OCI-LY1 (cell line): ENCODE results near the gene PIK3R4.

ENCODE experiments used
- H2AFZ ChIP-seq: fragments of 200-600 bp; sonication (generic), shearing (Covaris generic); 2 replicates; pipeline ENCODE4 v1.6.0; 2014; ENCODE audit warnings: antibody characterized with exemption, mild to moderate bottlenecking, low read length
- H3F3A ChIP-seq: fragments of 200-600 bp; sonication (generic), shearing (Covaris generic); 2 replicates; pipeline ENCODE4 v1.6.0; 2014; ENCODE audit warnings: mild to moderate bottlenecking, antibody characterized with exemption, low read length, moderate library complexity; ENCODE audit not compliant: insufficient read depth
- H3K27ac ChIP-seq: fragments of 200-600 bp; sonication (generic); 2 replicates; pipeline ENCODE4 v1.5.1; 2014; ENCODE audit warnings: low read length, mixed run types, mild to moderate bottlenecking, low read depth; ENCODE audit not compliant: poor library complexity, severe bottlenecking
- H3K27me3 ChIP-seq: fragments of 200-600 bp; sonication (generic); 2 replicates; pipeline ENCODE4 v1.6.0; 2014; ENCODE audit warnings: antibody characterized with exemption, mild to moderate bottlenecking, low read length, moderate library complexity; ENCODE audit not compliant: insufficient read depth
- H3K36me3 ChIP-seq: fragments of 200-600 bp; sonication (generic); 2 replicates; pipeline ENCODE4 v1.6.1; 2014; ENCODE audit warnings: mild to moderate bottlenecking, antibody characterized with exemption, low read length, moderate library complexity, mixed read lengths; ENCODE audit not compliant: insufficient read depth
- H3K4me1 ChIP-seq: fragments of 200-600 bp; sonication (generic); 2 replicates; pipeline ENCODE4 v1.5.1; 2014; ENCODE audit warnings: mild to moderate bottlenecking, low read length, moderate library complexity; ENCODE audit not compliant: insufficient read depth, severe bottlenecking
- H3K4me2 ChIP-seq: fragments of 200-600 bp; sonication (generic), shearing (Covaris generic); 2 replicates; pipeline ENCODE4 v1.6.1; 2014; ENCODE audit warnings: low read length
- H3K4me3 ChIP-seq: fragments of 200-600 bp; sonication (generic); 2 replicates; pipeline ENCODE4 v1.5.1; 2014; ENCODE audit warnings: low read length, low read depth, mild to moderate bottlenecking, mixed read lengths; ENCODE audit not compliant: poor library complexity, severe bottlenecking
- H3K79me2 ChIP-seq: fragments of 200-600 bp; shearing (Covaris generic); 2 replicates; pipeline ENCODE4 v1.6.1; 2016; ENCODE audit warnings: mixed run types, low read length, mixed read lengths; ENCODE audit not compliant: insufficient read depth
- H3K9ac ChIP-seq: fragments of 200-600 bp; sonication (generic), shearing (Covaris generic); 2 replicates; pipeline ENCODE4 v1.6.1; 2014; ENCODE audit warnings: mild to moderate bottlenecking, low read length, mixed read lengths
- H3K9me2 ChIP-seq: fragments of 200-600 bp; sonication (generic), shearing (Covaris generic); 2 replicates; pipeline ENCODE4 v1.6.1; 2014; ENCODE audit warnings: low read depth, mild to moderate bottlenecking, low read length, mixed read lengths
- H3K9me3 ChIP-seq: fragments of 200-600 bp; shearing (Covaris generic); 2 replicates; pipeline ENCODE4 v1.6.1; 2014; ENCODE audit warnings: low read length, mixed read lengths
- H4K20me1 ChIP-seq: fragments of 200-600 bp; sonication (generic), shearing (Covaris generic); 2 replicates; pipeline ENCODE4 v1.6.0; 2016; ENCODE audit warnings: mild to moderate bottlenecking, low read length; ENCODE audit not compliant: insufficient read depth
- EZH2 ChIP-seq: fragments of 200-600 bp; sonication (generic), shearing (Covaris generic); IDR thresholded peaks from 2 replicates; pipeline ENCODE4 v1.8.0; 2017; ENCODE audit warnings: borderline replicate concordance, mixed run types, mild to moderate bottlenecking, antibody characterized with exemption, low read length, moderate library complexity, mixed read lengths
- TF ChIP-seq, protein P1 (sequence below): fragments of 200-600 bp; sonication (generic), shearing (Covaris generic); IDR thresholded peaks from 2 replicates; pipeline ENCODE4 v1.5.1; 2017; ENCODE audit warnings: mild to moderate bottlenecking, antibody characterized with exemption, low read length, moderate library complexity, mixed read lengths

The PIK3R4 gene

DNA sequence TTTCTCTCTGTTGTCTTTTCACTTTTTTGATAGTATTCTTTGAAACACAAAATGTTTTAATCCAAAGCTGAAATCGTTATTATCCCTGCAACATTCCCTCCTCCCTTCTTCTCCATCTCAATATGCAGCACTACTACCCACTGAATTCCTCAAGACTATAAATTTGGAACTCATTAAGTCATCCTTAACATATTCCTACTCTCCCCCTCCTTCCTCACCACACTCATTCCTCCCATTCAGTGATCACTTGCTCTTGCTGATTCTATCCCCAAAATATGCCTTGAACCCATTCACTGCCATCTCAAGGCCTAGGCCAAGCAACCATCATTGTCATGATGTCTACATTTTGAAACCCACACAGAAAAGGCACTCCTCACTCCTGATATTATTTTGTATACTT, 2.4 kb upstream of the PIK3R4 start:
- Histone ChIP-seq H3K4me3 (no peak overlapping the region), H3K9me3 (no peaks in the 10 kb centered on the region), H3F3A (peaks cover 8% of the 10 kb centered on the region; the same call in 1 of the 2 replicates), H4K20me1 (no peaks in the 10 kb centered on the region), H3K36me3 (peaks cover 10% of the 10 kb centered on the region; the same call in 1 of the 2 replicates), H3K79me2 (peaks cover 18% of the 10 kb centered on the region), H3K27ac (no peak overlapping the region), H3K27me3 (no peaks in the 10 kb centered on the region), H3K4me1 (peaks cover 30% of the 10 kb centered on the region), H2AFZ (no peak overlapping the region), H3K4me2 (no peak overlapping the region), H3K9ac (no peak overlapping the region), H3K9me2 (no peaks in the 10 kb centered on the region)
- no peak for TF ChIP-seq EZH2
- TF ChIP-seq, protein P1, sequence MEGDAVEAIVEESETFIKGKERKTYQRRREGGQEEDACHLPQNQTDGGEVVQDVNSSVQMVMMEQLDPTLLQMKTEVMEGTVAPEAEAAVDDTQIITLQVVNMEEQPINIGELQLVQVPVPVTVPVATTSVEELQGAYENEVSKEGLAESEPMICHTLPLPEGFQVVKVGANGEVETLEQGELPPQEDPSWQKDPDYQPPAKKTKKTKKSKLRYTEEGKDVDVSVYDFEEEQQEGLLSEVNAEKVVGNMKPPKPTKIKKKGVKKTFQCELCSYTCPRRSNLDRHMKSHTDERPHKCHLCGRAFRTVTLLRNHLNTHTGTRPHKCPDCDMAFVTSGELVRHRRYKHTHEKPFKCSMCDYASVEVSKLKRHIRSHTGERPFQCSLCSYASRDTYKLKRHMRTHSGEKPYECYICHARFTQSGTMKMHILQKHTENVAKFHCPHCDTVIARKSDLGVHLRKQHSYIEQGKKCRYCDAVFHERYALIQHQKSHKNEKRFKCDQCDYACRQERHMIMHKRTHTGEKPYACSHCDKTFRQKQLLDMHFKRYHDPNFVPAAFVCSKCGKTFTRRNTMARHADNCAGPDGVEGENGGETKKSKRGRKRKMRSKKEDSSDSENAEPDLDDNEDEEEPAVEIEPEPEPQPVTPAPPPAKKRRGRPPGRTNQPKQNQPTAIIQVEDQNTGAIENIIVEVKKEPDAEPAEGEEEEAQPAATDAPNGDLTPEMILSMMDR: no peak

DNA sequence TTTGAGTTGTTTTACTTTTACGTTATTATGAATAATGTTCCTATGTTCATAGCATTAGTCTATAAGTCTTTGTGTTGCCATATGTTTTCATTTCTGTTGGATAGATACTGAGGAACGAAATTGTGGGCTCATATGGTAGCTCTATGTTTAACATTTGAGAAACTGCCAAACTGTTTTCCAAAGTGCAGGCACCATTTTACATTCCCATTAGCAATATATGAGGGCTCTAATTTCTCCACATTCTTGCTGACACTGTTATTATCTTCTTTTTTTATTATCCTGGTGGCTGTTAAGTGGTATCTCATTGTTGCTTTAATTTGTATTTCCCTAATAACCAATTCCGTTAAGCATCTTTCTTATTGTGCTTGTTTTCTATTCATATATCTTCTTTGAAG, 1.8 kb upstream of the PIK3R4 start:
- peaks cover 16% of the 10 kb centered on the region; the same call in 1 of the 2 replicates for H3K36me3 ChIP-seq
- no peaks in the 10 kb centered on the region for H4K20me1 ChIP-seq
- no peaks in the 10 kb centered on the region for H3K9me3 ChIP-seq
- no peak overlapping the region for H3K27ac ChIP-seq
- H3K9ac ChIP-seq: no peak overlapping the region
- H3K79me2 ChIP-seq: peaks cover 18% of the 10 kb centered on the region
- TF ChIP-seq EZH2: no peak
- TF ChIP-seq, protein P1: no peak
- H2AFZ ChIP-seq: peak overlapping the region; percentile 94; the same call in 1 of the 2 replicates
- peaks cover 36% of the 10 kb centered on the region for H3K4me1 ChIP-seq
- no peaks in the 10 kb centered on the region for H3K9me2 ChIP-seq
- H3K4me3 ChIP-seq: peak overlapping the region; percentile 57
- H3K27me3 ChIP-seq: no peaks in the 10 kb centered on the region
- H3K4me2 ChIP-seq: peak overlapping the region; percentile 56
- H3F3A ChIP-seq: peaks cover 8% of the 10 kb centered on the region; the same call in 1 of the 2 replicates

DNA sequence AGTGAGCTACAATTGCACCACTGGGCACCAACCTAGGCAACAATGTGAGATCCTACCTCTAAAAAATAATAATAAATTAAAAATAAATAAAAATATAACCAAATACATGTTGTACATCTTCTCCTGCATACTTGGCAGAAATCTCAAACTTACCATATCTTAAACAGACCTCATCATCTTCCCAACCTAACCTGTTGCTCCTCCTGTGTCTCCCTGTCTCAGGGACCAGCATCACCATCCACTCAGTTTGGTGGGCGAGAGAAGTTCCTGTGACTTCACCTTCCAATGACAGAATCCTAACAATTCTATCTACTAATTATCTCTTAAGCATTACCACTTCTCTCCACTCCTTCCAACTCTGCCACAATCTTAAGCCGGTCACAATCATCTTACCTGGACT, 3.3 kb downstream of the PIK3R4 start:
- Histone ChIP-seq H3K9ac (no peak overlapping the region), H3K79me2 (peaks cover 54% of the 10 kb centered on the region), H4K20me1 (no peaks in the 10 kb centered on the region), H3K27me3 (no peaks in the 10 kb centered on the region), H3K27ac (no peak overlapping the region), H3K36me3 (peaks cover 55% of the 10 kb centered on the region), H3K4me1 (peaks cover 52% of the 10 kb centered on the region), H3K9me3 (peaks cover 6% of the 10 kb centered on the region), H3K4me2 (peak overlapping the region; percentile 23), H3K4me3 (peak overlapping the region; percentile 12), H3K9me2 (no peaks in the 10 kb centered on the region), H3F3A (peaks cover 4% of the 10 kb centered on the region; the same call in 1 of the 2 replicates), H2AFZ (no peak overlapping the region)
- TF ChIP-seq, protein P1: no peak
- no peak for TF ChIP-seq EZH2
